Dedifferentiated amniotic fluid mesenchymal stem cell (primary cell): ENCODE measurements around the gene DISP2.

Source experiments
- DNase-seq: peaks from one replicate; pipeline ENCODE4 v3.0.0-alpha.2; 2016; ENCODE audit errors: extremely low spot score

The DISP2 gene

GRCh38 chr15:40365624-40366456, 7.8 kb downstream of the DISP2 start:
- no peak for DNase-seq

GRCh38 chr15:40366457-40367370, 8.7 kb downstream of the DISP2 start:
- no peak for DNase-seq

- no peak for DNase-seq
Observed at GRCh38 chr15:40367371-40367685, 9.3 kb downstream of the DISP2 start.

GRCh38 chr15:40367686-40368611, 9.9 kb downstream of the DISP2 start:
- DNase-seq, result peak; percentile 84

GRCh38 chr15:40368719-40369473, 10.9 kb downstream of the DISP2 start:
- no peak for DNase-seq

GRCh38 chr15:40369474-40369869, 11.5 kb downstream of the DISP2 start:
- DNase-seq, result no peak

GRCh38 chr15:40369971-40370370, 12.0 kb downstream of the DISP2 start:
- DNase-seq, result no peak

GRCh38 chr15:40372981-40373380, 15.0 kb downstream of the DISP2 start:
- DNase-seq, result no peak

GRCh38 chr15:40377606-40378005, 19.6 kb downstream of the DISP2 start:
- DNase-seq, result no peak

- DNase-seq, result no peak
Observed at GRCh38 chr15:40379374-40379773, 21.4 kb downstream of the DISP2 start.

GRCh38 chr15:40379853-40380252, 21.8 kb downstream of the DISP2 start:
- DNase-seq, result peak; percentile 95

- DNase-seq, result no peak
Observed at GRCh38 chr15:40380636-40381035, 22.6 kb downstream of the DISP2 start.

GRCh38 chr15:40381818-40382529, 24.0 kb downstream of the DISP2 start:
- DNase-seq, result no peak

- peak; percentile 96 for DNase-seq
Observed at GRCh38 chr15:40382580-40383456, 24.8 kb downstream of the DISP2 start, which contains the start of gene KNSTRN. TSS of gene KNSTRN (plus strand) at chr15:40382721. CDS start at chr15:40382836, 115 bp downstream.

GRCh38 chr15:40386480-40386879, 28.5 kb downstream of the DISP2 start:
- DNase-seq, result no peak

- DNase-seq, result no peak
Observed at GRCh38 chr15:40388941-40389823, 31.2 kb downstream of the DISP2 start.

GRCh38 chr15:40389824-40390595, 32.0 kb downstream of the DISP2 start:
- DNase-seq, result no peak
